Measurements from ENCODE around the gene GMPR2.
"Not testable (repeated sequence)": the region's sequence is repeated elsewhere in the genome, so short reads cannot be mapped to it uniquely, and the experiment has no call there.

GMPR2 gene

DNA sequence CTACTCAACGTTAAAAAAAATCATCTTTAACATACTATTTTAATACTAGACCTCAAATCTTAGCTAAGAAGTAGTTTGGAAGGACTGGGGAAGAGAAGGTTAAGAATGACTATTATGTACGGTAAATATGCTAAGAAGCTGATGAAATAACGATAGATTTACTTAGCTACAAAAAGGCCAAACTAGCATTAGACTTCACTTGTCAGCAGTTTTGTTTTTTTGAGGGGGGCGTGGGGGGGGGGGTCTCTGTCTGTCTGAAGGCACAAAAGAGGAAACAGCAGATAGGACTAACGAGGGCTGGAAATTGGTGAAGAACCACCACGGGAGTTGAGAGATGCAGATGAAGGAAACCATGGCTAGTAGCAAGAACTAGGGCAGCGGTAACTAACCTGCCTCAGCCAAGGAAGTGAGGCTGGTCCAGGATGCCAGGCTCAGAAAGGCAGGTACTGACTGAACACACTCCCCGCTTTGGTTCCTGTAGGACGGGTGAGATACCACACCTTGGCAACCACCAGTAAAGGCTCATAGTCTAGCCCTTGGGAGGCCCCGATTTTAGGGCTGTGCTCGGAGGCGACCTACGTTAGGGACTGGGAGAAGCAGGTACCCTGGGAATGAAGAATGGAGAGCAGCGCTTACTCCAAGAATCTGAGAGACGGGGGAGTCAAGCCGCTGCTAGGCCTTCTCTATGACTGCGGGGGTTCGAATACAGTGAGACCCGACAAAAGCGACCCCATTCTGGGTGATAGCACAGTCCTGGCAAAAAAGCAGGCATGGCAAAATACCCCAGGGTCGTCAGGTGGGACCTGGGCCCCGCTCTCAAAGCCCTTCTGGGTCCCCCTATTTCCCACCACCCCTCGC lies 1.2 kb upstream of the GMPR2 start:
- DNase-seq (ENCODE audit: low spot score), result peak; percentile 36

GRCh38 chr14:24232121-24232644 lies 546 bp upstream of the GMPR2 start, which contains the start of gene NEDD8:
TSS of gene NEDD8 (minus strand) at chr14:24232367. CDS start at chr14:24232267, 100 bp downstream.
- peak; percentile 95 for DNase-seq (ENCODE audit: low spot score)

DNA sequence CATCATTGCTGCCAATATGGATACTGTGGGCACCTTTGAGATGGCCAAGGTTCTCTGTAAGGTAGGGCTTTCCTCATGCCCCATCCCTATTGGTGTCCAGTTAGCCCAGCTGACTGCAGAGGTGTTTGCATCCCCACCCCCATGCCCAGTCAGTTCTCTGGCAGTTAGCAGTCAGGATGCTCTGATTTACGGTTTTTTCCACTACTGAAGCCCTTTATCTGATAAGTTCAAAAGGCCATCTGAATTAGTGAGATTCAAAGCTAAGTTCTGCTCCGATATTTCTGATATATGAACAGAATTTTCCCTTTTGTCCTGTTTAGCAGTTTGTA lies 773 bp downstream of the GMPR2 start:
- DNase-seq (ENCODE audit: low spot score), result peak; percentile 29

- DNase-seq (ENCODE audit: low spot score), result no peak
Observed at GRCh38 chr14:24234095-24235005, 1.6 kb downstream of the GMPR2 start.

- DNase-seq (ENCODE audit: low spot score), result no peak
Observed at GRCh38 chr14:24235804-24236688, 3.3 kb downstream of the GMPR2 start.

DNA sequence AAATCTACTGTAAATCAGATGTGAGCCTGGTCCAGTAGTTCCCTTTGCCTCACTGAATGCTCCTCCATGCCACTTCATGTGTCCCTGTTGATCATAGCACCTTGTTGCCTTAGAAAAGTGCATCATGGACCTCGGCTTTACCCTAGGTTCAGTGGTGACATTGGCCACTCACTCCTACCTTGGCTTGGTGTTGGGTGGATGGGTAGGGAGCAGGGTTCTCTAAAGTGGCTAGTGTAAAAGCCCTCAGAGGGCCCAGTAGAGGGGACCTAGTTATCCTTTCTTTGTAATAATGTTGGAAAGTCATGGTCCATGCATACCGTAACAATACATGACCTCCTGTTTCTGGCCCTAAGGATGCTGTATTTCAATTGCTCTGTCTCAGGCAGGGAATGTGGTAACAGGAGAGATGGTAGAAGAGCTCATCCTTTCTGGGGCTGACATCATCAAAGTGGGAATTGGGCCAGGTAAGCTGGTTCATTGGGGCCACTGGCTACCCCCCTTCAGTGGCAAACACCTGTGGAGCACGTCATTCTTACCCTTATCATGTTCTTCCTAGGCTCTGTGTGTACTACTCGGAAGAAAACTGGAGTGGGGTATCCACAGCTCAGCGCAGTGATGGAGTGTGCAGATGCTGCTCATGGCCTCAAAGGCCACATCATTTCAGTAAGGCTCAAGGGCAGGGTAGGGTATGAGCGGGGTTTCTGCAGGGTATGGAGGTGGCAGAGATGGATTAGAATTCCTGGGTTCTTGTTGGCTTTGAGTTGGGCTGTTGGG lies 4.1 kb downstream of the GMPR2 start:
- DNase-seq (ENCODE audit: low spot score), result no peak

GRCh38 chr14:24237463-24237955 lies 4.8 kb downstream of the GMPR2 start:
- DNase-seq (ENCODE audit: low spot score), result no peak

DNA sequence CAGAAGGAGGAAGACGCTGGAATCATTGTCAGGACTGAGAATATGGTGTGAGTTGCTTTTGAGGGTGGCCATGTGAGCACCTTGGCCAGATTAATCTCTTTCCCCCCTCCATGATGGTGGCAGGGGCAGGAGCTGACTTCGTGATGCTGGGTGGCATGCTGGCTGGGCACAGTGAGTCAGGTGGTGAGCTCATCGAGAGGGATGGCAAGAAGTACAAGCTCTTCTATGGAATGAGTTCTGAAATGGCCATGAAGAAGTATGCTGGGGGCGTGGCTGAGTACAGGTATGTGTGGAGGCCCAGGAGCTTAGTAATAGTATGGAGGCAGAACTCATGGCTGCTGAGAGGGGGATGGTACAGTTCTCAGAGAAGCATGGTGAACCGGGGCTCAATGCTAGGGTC lies 5.4 kb downstream of the GMPR2 start:
- no peak for DNase-seq (ENCODE audit: low spot score)

DNA sequence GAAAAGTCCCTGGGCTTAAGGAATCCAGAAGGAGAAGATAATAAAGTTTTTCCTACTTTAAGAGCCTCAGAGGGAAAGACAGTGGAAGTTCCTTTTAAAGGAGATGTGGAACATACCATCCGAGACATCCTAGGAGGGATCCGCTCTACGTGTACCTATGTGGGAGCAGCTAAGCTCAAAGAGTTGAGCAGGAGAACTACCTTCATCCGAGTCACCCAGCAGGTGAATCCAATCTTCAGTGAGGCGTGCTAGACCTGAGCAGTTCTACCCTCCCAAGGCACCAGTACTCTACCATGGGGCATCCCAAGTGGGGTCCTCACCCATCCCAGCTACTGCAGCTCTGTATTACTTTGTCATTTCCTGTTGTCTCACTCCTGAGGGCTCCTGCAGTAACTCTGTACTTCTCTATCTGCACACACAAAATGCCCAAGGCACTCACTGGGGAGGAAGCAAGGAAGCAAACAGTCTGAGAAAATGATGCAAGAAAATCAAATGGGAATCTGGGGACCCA lies 5.9 kb downstream of the GMPR2 start:
- no peak for DNase-seq (ENCODE audit: low spot score)

DNA sequence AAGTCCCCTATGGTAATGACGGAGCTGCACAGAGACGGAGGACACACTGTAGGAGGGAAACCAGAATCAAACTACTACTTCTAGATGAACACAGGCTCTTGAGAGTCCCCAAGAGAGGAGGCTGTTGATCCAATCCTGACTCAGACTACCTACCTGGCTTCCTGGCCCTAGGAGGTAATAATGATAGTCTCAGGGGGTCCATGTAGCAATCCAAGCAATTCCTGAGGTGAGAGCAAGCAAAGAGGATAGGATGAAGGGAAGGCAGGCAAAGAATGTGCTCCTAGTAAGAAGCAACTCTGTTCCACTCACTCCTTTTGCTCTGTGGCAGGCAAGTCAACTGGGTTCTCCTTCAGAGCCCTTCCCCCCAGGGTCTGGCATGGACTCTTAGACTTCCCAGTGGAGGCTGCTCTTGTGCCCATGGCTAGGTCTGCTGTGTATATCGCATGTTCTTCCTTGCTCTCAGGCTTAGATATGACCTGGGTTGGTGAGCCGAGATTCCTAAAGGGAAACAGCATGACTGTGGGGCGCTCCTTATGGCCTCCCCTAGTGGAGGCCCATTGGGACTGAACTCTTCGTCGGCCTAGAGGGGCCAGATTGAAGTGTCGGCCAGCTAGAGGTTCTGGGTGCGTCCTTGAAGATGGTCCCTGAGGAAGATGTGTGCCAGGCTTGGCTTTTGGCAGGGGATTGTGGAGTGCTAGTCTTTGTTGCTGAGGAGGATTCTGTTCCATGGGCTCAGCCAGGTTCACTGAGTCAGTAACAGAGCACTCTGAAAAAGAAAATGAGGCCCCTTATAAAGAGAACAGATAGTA lies 7.6 kb downstream of the GMPR2 start:
- DNase-seq (ENCODE audit: low spot score), result no peak

DNA sequence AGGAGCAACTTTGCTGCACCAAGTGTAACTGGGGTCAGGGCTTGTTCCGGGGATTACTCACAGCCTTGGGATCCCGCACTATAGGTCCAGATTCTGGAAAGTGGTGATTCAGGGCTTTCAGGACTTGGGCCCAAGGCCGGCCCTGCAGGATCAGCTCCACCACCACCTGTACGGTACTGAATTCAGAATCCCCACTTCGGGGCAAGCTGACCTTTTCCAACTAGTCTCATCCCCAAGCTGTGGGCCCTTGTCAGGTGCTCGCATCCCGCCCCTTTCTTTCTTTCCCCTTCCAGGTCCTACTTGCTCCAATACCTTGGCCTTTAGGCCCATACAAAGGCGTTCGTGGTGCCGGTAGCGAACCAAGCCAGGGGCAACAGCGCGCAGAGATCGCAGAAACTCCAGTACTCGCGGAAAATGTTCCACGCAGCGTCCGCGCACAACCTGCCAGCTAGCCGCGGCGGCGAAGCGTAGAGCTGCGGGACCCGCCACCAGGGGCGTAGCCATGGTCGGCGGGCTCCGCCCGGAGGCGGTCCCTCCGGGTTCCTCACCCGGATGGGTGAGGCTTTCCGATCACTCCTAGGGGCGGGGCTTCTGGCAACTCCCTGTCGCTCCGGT lies 9.2 kb downstream of the GMPR2 start:
- peak; percentile 93 for DNase-seq (ENCODE audit: low spot score)

GRCh38 chr14:24243336-24243836 lies 10.7 kb downstream of the GMPR2 start:
- DNase-seq (ENCODE audit: low spot score), result no peak

DNA sequence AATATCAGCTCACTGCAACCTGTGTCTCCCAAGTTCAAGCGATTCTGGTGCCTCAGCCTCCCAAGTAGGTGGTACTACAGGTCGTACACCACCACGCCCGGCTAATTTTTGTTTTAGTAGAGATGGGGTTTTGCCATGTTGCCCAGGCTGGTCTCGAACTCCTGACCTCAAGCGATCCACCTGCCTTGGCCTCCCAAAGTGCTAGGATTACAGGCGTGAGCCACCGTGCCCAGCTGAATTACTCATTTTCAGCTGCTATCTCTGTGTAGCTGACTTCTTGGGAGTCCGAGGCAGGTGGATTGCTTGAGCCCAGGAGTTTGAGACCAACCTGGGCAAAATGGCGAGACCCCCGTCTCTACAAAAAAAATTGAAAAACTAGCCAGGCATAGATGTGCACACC lies 12.6 kb downstream of the GMPR2 start:
- not testable (repeated sequence) for DNase-seq (ENCODE audit: low spot score)

DNA sequence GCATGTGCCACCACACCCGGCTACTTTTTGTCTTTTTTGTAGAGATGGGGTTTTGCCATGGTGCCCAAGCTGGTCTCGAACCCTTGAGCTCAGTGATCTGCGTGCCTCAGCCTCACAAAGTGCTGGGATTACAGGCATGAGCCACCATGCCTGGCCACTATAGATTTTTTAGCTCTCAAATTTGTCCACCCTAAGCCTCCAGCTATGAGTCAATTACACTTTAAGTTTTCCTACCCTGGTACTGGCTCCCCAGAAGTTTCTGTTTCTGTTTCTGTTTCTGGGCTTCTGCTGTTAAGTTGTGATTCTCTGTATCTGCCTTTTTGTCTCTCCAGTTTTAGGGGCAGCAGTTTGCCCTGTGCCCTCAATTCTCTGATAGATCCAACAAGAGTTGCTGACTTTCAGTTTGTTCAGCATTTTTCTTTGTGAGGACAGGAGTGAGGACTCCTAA lies 14.1 kb downstream of the GMPR2 start:
- peak; percentile 84 for DNase-seq (ENCODE audit: low spot score)

DNA sequence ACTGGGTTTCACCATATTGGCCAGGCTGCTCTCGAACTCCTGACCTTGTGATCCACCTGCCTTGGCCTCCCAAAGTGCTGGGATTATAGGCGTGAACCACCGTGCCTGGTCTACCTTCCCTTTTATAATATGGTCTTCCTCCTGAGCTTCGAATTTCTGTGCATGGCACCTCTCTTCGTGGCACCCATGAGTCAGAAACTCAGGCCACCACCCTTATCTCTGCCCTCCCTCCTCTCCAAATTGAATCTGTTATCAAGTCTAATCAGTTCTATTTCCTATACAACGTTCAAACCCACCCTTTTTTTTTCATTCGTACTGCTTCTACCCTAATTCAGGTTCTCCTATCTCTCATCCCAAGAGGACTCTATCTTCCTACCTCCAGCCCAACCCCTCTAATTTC lies 14.7 kb downstream of the GMPR2 start:
- peak; percentile 44 for DNase-seq (ENCODE audit: low spot score)

DNA sequence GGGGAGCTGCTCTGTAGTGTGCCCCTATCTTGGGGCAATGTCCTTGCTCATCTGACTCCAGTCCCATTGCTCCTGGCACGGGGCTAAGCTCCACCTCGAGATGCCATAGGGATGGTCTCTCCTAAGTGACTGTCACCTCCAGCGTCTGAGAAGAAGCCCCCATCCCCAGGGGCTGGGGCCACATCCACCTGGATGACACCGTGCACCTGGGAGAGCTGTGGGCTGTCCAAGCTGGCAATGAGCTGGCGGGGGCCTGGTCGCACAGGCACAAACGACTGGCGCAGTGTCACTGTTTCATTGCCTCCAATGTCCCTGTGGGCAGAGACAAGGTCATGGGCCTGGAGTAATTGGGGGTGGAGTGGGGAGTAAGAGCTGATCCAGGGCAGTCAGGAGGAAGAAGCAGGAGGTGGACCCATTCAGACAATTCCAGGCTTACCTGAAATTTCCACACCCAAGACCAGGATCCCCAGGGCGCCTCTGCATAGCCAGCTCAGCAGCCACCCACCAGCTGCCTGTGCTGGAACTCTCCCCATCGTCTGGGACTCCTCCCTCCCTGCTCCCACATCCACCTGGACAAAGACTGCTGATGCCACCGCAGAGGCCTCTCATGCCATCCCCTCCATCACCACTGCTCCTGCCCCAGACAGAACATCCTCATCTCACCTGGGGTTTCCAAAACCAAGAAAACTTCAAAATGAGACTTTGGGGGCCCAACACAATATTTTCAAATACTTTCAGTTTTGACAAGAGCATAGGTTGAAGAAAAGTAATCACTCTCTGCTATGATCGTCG lies 16.7 kb downstream of the GMPR2 start:
- no peak for DNase-seq (ENCODE audit: low spot score)

- DNase-seq (ENCODE audit: low spot score), result no peak
Observed at GRCh38 chr14:24250354-24250753, 17.6 kb downstream of the GMPR2 start.

- DNase-seq (ENCODE audit: low spot score), result no peak
Observed at GRCh38 chr14:24251880-24252288, 19.2 kb downstream of the GMPR2 start.

Data from activated CD4-positive, alpha-beta T cell treated with anti-CD3 and anti-CD28 coated beads, Interleukin-2, Interleukin-4, amounts not matched to agents 100 ng/mL and 50 ng/mL, durations not matched to agents 16 hours and 8 hours (primary cell).